Astrocyte of the spinal cord (primary cell): ENCODE data around the gene ELMO1.

ENCODE experiments used
- DNase-seq: peaks from one replicate; pipeline ENCODE4 v3.0.0; 2011; ENCODE audit warnings: low read depth, low spot score
- H3K4me3 ChIP-seq: 2 replicates; pipeline ENCODE4 v1.5.1; 2011; ENCODE audit warnings: low read depth, mild to moderate bottlenecking, low read length, moderate library complexity
- in situ Hi-C: cut with HindIII; loops from 2 replicates; pipeline ENCODE4 v1.10.0; 2017; ENCODE audit warnings: low sequenced_read_pairs
- TF ChIP-seq, protein P1 (sequence below): IDR thresholded peaks from 2 replicates; pipeline ENCODE4 v1.5.1; 2012; ENCODE audit warnings: low read depth, mild to moderate bottlenecking, low read length, inconsistent platforms

The ELMO1 gene

DNA sequence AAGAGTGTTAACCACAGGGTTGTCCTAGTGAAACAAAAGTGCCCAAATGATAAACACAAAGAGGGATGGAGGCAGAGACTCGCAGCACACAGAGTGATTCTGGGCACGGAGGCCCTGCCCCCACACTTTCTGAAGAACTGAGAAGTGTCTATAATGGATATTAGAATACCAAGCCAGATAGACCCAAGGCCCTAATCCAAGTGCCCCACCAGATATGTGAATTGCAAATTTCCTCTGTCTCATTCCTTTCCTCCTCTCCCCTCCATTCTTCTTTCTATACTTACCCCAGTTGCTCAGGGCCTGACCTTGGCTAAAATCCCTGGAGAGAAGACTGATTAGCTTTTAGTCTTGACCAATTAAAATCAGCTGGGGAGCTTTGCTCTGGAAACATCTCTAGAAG lies 617.6 kb downstream of the ELMO1 start:
- in situ Hi-C loops, result no loop called here
- no peak for DNase-seq
- TF ChIP-seq, protein P1, sequence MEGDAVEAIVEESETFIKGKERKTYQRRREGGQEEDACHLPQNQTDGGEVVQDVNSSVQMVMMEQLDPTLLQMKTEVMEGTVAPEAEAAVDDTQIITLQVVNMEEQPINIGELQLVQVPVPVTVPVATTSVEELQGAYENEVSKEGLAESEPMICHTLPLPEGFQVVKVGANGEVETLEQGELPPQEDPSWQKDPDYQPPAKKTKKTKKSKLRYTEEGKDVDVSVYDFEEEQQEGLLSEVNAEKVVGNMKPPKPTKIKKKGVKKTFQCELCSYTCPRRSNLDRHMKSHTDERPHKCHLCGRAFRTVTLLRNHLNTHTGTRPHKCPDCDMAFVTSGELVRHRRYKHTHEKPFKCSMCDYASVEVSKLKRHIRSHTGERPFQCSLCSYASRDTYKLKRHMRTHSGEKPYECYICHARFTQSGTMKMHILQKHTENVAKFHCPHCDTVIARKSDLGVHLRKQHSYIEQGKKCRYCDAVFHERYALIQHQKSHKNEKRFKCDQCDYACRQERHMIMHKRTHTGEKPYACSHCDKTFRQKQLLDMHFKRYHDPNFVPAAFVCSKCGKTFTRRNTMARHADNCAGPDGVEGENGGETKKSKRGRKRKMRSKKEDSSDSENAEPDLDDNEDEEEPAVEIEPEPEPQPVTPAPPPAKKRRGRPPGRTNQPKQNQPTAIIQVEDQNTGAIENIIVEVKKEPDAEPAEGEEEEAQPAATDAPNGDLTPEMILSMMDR, result no peak
- H3K4me3 ChIP-seq, result no peak overlapping the region

DNA sequence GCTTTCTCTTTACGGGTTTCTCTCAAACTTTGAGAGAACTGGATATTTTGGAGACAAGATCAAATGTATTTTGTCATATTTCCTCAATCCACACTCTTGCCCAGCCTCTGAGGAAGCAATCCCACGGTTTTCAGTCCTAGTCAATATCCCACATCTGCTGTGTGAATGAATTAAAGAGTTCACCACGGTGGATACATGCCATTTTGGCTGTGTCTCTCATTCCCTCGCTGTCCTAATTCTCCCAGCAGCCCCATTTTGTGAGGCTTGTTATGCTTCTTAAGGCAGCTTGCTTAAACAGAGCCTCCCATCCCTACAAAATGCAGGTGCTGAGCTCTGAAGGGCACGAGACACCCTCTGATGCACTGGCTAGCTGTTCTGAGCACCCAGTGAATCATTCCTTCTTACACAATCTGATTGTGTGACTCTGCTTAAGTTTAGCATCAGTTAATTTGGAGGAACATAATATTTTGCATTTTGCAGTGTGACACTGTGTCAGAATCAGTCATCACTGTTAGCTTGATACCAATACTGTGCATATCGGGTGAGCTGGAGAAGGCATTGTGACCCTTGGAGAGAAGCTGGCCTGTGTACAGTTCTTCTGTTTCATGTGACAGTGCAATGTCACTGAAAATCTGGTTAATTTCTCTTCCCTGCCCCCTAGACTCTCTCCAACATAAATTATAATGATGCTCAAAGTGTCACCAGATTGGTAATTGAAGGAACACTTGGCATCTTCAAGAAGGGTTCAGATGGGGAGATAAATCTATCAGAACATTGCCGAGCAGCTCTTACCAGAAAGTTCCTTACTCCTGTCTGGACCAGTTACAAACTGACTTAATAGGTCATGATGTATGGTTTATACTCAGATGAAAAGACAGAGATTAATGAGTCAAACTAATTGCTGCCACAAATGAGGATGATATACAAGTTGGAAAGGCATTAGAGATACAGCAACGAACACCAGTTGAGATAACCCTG lies 620.6 kb downstream of the ELMO1 start:
- no peak overlapping the region for H3K4me3 ChIP-seq
- DNase-seq, result no peak
- TF ChIP-seq, protein P1, result no peak
- in situ Hi-C loops, result no loop called here

- no peak overlapping the region for H3K4me3 ChIP-seq
- in situ Hi-C loops, result no loop called here
- TF ChIP-seq, protein P1, result no peak
- no peak for DNase-seq
Measured at GRCh38 chr7:36825501-36825900, 623.2 kb downstream of the ELMO1 start.

DNA sequence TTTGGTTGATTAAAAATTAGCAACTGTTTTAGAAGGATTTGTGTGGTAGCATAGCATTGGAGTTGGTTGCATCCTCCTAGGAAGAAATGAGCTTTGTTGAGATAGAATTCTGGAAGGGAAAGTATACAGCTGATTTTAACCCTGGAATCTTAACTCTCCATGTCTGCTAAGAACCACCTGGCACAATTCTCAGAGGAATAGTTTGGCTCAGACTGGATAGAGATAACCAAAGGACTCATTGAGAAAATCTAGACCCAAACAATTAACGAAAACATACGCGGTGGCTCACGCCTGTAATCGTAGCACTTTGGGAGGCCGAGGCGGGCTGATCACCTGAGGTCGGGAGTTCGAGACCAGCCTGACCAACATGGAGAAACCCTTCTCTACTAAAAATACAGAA lies 625.3 kb downstream of the ELMO1 start:
- TF ChIP-seq, protein P1, result no peak
- H3K4me3 ChIP-seq, result no peak overlapping the region
- in situ Hi-C loops, result no loop called here
- no peak for DNase-seq

DNA sequence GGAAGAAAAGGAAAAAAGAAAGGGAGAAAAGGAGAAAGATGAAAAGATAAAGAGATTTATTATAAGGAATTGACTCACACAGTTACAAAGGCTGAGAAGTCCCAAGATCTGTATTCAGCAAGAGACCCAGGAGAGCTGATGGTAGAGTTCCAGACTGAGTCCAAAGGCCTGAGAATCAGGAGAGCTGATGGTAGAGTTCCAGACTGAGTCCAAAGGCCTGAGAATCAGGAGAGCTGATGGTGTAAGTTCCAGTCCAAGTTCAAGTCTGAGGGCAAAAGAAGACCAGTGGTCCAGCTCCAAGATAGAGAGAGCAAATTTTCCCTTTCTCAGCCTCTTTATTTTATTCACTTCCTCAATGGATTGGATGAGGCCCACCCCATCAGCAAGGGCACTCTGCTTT lies 627.0 kb downstream of the ELMO1 start:
- DNase-seq, result no peak
- TF ChIP-seq, protein P1, result no peak
- no peak overlapping the region for H3K4me3 ChIP-seq
- in situ Hi-C loops, result no loop called here

DNA sequence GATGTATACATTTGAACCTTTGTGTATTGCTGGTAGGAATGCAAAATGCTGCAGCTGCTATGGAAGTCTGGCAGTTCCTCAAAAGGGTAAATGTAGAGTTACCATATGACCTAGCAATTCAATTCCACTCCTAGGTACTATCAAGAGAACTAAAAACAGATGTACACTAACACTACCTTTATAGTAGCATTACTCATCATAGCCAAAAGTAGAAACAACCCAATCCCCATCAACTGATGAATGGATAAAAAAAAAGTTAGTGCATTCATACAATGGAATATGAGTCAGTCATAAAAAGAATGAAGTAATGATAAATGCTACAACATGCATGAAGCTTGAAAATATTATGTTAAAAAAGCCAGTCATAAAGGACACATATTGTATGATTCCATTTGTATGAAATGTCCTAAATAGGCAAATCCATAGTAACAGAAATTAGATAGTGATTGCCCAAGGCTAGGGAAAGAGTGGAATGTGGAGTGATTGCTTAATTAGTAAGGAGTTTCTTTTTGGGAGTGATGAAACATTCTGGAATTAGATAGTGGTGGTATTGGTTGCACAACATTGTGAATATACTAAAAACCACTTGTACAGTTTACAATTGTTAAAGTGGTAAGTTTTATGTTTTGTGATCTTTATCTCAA lies 628.0 kb downstream of the ELMO1 start:
- no peak for DNase-seq
- no peak overlapping the region for H3K4me3 ChIP-seq
- in situ Hi-C loops, result no loop called here
- TF ChIP-seq, protein P1, result no peak
